Glomerular endothelial cell (primary cell): Measurements from ENCODE around the gene GNPTAB. TPM values are rescaled to one million over a fixed set of nuclear protein-coding genes. Genes with fewer than 3 reads are reported as not detected.

Experiments
- DNase-seq: peaks from one replicate; pipeline ENCODE4 v3.0.0-alpha.2; 2011; ENCODE audit warnings: low read depth, low spot score; ENCODE audit errors: extremely low read depth
- total RNA-seq: library from RNA; depleted of rRNA; stranded (reverse); fragments of >200 nt; gene quantifications from 2 replicates; pipeline ENCODE4 v1.2.3, GENCODE V29; 2015

GNPTAB gene
- total RNA-seq, 1 donor from 2014 or later = 38.3 TPM

GRCh38 chr12:101775816-101776215 lies 54.9 kb downstream of the GNPTAB start:
- no peak for DNase-seq

GRCh38 chr12:101773650-101774162 lies 57.1 kb downstream of the GNPTAB start:
- DNase-seq = no peak

DNA sequence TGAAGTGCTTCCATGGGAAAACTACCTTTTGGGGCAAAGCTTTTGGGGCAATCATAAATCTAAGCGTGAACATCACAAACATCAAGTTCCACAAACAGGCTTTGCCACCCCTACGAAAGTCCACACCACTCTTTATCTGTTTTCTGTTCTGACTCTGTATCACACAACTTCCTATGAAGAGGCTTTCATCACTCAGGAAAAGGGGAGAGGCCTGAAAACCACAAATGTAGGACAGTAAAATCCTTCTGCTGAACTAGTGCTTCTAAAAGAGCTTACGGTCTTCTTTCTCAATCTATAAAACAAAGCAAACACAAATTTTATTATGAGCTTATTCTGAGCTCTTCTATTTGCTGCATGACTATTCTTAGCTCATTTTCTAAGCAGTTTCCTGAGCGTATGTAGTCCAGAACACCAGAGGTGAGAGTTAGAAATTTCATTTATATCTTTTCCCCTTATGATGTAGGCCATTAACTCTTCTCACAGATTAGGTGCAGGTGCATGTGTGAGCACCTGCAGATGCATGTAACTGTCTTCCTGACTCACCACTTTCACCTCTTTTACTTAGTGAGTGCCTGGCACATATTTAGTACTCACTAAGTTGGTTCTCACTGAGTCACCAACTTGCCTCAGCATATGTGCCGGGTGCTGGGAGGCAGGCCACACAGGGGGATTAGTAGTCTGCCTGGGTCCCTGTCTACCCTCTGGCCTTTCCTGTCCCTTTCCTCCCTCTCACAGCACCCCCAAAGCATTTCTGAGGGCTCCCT lies 58.6 kb downstream of the GNPTAB start:
- DNase-seq = no peak

GRCh38 chr12:101769865-101770264 lies 60.9 kb downstream of the GNPTAB start:
- no peak for DNase-seq

DNA sequence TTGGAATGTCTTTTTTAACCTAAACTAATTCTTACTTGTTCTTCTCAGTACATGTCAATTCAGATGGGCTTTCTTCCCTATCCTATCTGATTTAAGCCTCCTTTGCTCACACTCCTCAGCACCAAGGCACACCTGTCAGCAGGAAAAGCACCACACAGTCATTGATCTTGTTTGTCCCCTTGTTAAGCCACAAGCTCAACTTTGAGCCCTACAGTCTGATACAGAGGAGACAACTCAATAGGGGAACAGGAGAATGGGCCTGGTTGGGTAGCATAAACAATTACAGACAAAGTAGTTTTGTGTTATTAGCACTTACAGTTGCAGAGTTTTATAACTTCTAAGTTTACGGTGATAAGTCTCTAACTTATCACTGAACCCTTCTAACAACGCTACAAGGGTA lies 62.0 kb downstream of the GNPTAB start:
- DNase-seq = no peak

DNA sequence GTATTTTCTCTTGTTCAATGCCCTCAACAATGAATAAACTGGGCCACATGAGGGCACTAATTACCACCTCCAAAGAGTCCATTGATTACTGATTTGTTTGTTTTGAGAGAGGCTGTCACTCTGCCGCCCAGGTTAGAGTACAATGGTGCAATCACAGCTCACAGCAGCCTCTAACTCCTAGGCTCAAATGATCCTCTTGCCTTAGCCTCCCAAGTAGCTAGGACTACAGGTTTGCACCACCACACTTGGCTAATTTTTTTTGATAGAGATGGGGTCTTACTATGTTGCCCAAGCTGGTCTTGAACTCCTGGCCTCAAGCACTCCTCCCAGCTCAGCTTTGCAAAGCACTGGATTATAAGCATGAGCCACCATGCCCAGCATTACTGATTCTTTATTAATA lies 63.2 kb downstream of the GNPTAB start:
- DNase-seq = no peak

DNA sequence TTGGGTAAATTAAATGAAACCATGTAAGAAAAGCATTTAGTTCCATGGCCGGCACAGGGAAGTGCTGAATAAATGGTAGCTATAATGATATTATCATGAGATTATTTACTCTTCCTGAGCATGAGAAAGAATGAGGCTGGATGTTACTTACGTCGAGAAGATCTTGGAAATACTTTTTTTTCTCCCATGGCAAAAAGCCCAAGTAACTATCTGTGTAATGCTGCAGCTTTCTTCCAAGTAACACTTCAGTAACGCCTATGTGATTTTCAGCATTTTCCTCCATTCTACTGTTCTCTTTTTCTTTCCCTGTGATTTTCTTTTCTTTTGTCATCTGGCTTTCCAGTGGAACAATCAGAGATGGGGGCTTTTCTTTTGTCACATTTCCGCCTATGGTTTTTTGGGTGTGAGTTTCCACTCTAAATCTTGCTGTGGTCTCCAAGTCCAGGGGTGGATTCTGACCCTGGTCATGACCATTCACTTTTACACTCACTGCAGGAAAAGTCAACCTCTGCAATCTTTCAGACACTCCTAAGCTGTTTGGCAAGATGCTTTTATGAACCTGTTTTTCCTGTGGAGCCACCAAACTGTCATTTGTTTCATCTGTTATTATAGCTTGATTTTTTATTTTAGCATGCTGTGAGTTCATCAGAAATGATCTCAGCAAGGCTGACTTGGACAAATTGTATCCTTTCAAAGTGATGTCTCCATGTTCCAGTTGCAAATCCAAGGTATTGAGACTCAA lies 66.5 kb downstream of the GNPTAB start:
- no peak for DNase-seq

GRCh38 chr12:101763246-101763931 lies 67.4 kb downstream of the GNPTAB start:
- DNase-seq = no peak

GRCh38 chr12:101761781-101762180 lies 69.0 kb downstream of the GNPTAB start:
- no peak for DNase-seq

DNA sequence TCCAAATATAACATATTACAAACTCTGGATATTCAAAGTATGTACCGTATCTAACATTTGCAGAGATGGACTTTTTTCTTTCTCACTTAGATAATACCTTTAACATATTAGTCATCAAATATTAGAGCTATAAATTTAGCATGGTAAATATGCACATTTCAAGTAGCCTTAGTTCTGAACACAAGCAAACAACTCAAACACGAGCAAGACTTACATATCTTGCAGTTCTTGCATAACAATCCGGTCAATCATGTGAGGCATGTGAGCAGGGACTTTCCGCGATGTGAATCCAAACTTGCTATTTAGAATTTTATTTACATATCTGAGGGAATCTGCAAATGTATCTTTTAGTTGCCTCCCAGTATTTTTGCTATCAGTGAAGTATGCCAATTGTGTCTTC lies 69.4 kb downstream of the GNPTAB start:
- no peak for DNase-seq

GRCh38 chr12:101759396-101760047 lies 71.2 kb downstream of the GNPTAB start:
- DNase-seq = no peak

- no peak for DNase-seq
These were observed 80.6 kb downstream of the GNPTAB start for GRCh38 chr12:101750152-101750551.

DNA sequence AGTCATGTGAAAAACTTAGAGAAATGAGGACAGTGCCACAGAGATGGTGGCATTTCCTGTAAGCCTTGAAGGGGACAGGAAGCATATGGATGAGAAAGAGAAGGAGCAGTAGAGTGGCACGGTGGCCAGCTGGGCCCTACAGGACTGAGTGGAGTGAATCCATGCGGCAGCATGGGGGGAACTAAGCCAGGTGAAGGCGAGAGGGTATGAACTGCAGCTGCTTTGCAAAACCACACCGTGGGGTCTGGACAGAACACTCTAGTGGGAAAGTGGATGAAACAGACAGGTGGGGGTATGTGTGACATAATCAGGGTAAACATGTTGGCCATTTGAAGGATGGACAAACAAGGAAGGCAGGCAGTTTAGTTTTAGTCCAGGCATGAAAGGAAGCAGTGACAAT lies 81.1 kb downstream of the GNPTAB start:
- DNase-seq = no peak

DNA sequence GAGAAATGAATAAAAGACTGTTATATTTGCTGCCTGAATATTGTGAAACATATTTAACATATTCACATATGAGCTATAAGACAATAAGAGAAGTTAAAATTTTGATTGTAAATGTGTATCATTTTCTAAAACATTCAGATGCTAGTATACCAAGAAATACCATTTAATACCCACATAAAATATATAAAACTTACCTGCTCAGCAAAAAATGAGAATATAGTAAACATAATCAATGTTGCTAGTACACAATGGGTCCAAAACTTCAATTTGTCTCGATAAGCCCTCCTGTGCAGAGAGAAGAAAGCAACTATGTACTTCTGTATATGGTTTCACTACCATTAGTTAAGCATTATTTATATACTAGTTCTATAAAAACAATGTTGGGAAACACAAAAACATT lies 81.9 kb downstream of the GNPTAB start:
- no peak for DNase-seq

DNA sequence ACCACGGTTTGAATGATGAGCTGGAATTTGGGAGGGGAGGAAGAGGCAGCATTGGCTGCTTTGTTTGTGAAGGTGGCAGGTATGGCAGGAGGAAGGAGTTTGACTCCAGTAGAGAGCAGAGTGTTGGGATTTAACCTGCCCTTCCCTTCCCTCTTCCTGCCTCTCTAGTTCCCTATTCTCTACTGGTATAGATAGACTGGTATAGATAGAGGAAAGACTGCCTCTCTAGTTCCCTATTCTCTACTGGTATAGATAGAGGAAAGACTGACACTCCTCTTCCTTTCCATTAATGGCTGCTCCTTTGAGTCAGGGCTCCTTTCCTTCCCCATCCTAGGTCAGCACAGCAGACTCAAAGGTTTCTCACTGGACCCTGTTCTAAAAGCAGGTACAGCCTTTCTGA lies 83.1 kb downstream of the GNPTAB start:
- DNase-seq = no peak

DNA sequence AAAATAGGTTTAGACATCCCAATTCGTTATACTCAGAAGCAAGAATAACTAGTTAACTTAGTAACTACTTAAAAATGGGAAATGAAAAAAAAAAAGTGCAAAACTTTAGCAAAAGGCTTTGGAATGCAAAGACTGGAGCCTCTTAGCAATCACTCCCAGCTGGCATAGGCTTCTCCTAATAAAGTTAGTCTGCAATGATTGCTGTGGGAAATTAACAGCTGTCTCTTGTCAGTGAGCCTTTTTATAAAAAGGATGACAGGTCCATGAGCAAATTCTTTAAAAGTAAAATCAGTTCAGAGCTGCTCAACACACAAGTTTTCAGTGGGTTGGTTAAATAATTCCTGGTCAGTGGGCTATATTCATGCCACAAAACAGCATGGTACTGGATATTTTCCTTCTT lies 84.1 kb downstream of the GNPTAB start:
- DNase-seq = no peak

DNA sequence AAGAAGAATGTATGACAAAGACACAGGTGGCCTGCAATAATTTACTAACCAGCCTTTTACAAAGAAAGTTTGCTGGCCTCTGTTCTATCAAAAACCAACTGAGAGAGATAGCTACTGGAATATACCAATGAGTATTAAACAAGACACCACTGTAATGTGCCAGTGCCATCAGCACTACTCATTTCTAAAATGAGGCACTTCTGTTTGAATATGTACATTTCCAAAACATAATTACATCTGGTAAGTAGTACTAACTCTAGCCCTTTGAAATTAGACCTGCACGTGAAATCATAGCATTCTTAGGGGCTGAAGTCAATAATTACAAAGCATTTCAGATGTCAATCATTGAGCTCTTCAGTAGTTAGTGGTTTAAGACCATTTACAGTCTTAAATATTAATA lies 84.6 kb downstream of the GNPTAB start:
- no peak for DNase-seq

DNA sequence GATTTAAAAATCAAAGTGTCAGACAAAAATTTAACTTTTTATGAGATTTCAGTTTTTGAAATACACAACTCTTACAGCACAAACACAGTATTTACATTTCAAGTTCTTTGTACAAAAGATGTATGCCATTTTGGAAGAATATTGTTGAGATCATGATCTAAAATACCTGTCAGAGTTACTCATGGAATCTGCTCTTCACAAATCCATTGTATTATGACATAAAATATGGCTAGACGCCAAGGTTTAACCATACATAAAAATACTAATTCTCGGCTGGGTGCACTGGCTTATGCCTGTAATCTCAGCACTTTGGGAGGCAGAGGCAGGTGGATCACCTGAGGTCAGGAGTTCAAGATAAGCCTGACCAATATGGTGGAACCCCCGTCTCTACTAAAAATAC lies 85.3 kb downstream of the GNPTAB start:
- DNase-seq = no peak

DNA sequence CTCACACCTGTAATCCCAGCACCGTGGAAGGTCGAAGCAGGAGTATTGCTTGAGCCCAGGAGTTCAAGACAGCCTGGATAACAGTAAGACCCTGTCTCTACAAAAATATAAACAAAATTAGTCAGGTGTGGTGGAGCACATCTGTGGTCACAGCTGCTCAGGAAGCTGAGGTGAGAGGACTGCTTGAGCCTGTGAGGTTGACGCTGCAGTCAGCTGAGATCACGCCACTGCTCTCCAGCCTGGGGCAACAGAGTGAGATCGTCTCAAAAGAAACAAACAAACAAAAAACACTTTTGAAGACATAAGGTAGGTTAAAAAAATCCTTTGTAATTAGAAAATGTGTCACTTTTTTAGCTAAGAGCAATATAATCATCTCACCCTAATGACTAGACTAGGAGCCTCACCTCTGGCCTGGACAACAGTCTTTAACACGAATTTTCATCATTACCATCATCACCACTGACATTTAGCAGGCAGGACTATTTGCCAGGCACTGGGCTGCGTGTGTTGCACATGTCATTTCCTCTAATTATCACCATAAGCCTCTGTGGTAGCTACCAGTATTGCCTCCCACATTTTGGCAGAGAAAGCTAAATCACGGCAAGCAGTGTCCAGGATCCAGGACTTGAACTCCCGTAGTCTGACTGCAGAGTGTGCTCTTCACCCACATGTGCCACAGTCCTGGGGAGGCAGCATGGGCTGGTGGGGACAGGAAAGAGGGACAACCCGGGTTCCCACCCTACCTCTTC lies 86.9 kb downstream of the GNPTAB start:
- DNase-seq = no peak

DNA sequence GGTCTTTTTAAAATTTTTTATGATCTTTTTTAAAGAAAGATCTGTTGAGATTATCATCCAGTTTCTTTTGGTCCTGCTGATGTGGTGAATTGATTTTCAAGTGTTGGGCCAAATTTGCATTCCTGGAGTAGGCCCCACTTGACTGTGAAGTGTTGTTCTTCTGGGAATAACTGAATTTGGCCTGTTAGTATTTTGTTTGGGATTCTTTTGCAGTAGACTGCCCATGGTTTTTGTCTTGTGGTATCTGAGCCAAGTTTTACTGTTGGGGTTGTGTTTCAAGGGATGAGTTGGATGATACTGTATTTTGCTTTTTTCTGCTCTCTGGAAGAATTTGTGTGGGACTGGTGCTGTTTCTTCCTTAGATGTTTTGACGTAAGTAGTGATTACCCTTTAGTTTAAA lies 87.5 kb downstream of the GNPTAB start:
- DNase-seq = no peak
